ENCODE measurements around the gene TMPRSS9.

GRCh38 chr19:2433854-2434253 is 73.8 kb downstream of the TMPRSS9 start:
- no peak for TF ChIP-seq CTCF (IDR thresholded peaks at IDR 0.05)
- TF ChIP-seq POLR2A (IDR thresholded peaks at IDR 0.05) = no peak
